DMS 273 (cell line): ENCODE measurements around the gene SOBP.

Experiments
- DNase-seq: peaks from one replicate; lab custom pipeline; 2025; ENCODE audit not compliant: unreplicated experiment; lab: John Stamatoyannopoulos, UW

Gene SOBP

DNA sequence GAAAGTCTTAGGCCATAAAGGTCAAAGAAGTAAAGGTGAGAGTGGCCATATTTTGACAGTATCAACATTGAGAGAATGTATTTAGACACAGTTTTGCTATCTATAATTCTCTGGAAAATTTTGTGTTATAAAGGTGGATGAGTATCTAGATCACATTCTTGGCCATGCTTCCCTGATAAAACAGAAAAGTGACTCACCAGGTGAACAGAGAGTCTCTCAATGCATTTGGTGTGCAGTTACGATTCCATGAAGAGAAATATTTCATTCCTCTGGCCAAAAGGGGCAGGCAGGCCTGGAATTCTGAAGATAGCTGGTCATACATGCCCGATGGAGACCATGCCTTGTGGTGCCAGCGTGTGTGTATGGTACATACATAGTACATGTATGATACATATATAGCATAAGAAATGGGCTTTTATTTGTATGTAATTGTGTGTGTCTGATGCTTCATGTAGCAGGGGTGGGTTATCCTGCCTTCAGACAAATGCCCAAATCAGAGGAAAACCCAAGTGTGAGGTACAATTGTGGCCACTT is 164.0 kb downstream of the SOBP start:
- DNase-seq: no peak

- no peak for DNase-seq
These were observed 164.8 kb downstream of the SOBP start for GRCh38 chr6:107654764-107655163.

DNA sequence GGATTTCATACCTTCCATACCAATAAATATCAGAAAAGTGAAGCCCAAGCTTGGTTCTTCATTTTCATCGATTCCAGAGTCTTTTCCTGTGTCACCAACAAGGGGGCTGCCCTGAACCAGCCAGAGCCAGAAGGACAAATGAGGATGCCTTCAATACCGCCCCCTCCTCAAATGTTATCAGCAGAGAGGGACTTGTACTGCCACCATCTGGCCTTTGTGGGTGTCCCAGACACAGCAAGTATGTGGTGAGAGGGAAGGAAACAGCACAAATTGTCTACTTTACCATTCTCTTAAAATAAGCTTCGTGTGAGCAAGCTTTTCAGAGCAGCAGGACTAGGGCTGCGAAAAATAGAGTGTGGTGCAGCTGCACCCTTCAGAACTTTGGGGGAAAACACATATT is 165.3 kb downstream of the SOBP start:
- peak; percentile 55 for DNase-seq

- no peak for DNase-seq
These were observed 165.9 kb downstream of the SOBP start for GRCh38 chr6:107655864-107656263.

- no peak for DNase-seq
These were observed 166.5 kb downstream of the SOBP start for GRCh38 chr6:107656401-107656800.

- no peak for DNase-seq
These were observed 167.0 kb downstream of the SOBP start for GRCh38 chr6:107656883-107657282.

- DNase-seq: no peak
These were observed 167.4 kb downstream of the SOBP start for GRCh38 chr6:107657373-107657754.

DNA sequence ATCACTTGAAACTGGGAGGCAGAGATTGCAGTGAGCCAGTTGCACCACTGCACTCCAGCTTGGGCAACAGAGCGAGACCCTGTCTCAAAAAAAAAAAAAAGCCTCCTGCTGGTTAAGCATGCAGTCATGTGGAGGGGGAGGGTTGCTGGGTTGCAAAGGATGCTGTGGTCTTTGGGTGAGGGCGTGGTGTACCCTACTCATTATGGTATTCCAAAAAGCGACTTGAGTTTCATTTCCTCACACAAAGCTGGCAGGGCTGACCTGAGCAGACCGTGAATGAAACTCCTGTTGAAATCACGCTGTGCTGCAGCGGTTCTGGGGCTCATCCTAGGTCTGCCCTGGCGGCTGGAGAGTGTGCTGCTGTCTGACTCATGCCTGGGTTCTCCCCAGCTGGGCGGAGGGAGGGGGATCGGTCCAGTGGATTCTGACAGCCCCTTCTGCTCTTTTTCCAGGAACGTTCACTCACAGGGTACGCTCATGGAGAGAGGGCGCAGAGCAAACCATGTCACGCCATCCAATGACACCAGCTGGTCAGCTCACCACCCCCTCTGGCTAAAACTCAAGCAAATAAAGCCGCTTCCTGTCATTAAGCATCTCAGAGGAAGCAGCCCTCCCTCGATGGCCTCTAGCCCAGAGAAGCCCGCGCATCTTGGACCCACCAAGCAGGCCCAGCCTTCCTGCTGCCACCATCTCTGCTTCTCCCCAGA is 168.0 kb downstream of the SOBP start:
- DNase-seq: peak; percentile 74

DNA sequence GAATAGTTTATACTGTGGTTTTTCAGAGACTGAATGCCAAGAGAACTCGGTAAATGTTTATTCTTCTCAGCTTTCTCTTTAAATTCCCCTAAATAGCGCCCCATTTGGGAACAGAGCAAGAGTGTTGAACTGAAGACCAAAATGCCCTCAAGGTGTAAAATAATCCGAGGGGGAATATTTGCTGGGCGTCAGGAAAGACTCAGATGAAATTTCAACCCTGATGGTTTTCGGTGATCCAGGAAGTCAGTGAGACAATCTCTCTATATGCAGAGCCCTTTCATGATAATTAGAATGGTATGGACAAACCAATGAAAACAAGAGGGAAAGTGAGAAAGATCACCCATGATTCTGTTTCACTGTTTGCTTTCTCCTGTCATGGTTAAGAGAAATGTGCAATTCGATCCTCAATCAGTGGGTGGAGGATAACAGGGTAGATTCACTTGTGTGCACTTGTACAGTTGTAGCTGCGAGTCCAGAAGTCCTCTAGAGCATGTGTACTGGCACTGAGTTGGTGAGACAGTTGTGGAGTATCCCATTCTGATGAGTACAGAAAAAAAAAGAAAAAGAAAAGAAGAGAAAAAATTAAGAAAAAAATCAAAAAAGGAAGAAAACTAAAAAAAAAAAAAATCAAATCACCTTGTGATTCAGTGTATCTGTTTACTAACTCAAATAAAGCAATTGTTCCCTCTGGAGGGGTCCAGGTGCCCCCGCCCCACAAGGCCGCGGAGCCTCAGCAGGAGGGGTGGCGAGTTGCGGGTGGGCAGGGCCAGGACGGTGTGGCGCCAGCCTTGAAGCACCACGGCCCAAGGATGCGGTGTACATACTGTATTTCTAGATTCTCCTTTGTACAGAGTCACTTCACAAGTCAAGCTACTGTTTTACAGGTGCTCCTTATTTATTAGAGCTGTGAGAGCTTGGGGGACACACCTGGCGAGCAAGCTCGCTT is 169.3 kb downstream of the SOBP start:
- peak; percentile 48 for DNase-seq

GRCh38 chr6:107660839-107661238 is 170.9 kb downstream of the SOBP start:
- DNase-seq: no peak

DNA sequence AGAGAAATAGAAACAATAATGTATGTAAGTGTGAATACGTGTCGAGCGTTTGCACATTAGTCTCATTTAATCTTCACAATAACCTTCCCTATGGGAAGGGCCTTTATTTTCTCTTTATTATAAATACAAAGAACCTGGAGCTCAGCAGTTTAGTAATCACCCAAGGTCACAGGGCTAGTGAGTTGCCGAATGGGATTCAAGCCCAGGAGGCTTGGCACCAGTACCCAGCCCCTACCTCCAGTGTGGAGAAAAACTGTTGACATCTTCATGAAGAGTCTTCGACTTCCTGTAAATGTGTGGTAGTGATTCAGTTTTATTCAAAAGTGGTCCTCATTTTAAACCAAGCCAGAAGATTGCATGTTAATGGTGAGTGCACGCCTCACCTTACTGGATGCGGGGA is 171.4 kb downstream of the SOBP start:
- DNase-seq: no peak

DNA sequence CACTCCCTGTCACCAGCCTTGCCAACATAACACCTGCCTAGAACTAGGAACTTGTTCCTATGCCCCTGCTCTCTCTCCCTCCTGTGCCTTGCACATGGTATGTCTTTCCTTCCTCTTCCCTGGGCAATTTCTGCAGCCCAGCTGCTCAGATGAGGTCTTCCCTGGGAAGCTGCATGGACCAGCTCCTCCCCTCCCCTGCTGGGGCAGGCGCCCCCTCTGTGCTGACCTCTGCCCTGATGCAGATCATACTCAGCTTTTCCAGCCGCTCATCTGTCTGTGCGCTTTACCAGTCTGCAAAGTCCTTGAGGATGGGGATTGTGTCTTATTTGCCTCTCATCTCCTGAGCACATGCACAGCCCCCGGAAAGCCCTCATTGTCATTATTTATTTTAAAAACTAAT is 172.4 kb downstream of the SOBP start:
- peak; percentile 12 for DNase-seq

DNA sequence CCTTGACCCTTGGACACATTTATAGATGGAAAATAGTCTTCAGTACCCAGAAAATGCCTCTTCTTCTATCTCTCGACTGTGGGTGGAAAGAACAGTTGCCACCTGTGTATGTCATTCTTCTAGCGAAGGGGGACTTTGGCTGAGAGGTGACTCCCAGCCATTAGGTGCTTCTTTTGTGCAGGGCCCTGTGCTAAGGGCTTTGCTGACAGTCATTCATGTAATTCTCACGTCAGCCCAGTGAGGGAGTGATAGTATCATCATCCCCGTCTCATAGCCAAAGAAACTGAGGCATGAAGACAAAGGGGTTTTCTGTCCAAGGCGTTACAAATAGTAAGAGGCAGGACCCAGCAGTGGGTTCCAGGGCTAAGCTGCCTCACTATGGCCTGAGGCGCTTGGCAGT is 173.4 kb downstream of the SOBP start:
- no peak for DNase-seq

- DNase-seq: no peak
These were observed 175.5 kb downstream of the SOBP start for GRCh38 chr6:107665382-107665781.

DNA sequence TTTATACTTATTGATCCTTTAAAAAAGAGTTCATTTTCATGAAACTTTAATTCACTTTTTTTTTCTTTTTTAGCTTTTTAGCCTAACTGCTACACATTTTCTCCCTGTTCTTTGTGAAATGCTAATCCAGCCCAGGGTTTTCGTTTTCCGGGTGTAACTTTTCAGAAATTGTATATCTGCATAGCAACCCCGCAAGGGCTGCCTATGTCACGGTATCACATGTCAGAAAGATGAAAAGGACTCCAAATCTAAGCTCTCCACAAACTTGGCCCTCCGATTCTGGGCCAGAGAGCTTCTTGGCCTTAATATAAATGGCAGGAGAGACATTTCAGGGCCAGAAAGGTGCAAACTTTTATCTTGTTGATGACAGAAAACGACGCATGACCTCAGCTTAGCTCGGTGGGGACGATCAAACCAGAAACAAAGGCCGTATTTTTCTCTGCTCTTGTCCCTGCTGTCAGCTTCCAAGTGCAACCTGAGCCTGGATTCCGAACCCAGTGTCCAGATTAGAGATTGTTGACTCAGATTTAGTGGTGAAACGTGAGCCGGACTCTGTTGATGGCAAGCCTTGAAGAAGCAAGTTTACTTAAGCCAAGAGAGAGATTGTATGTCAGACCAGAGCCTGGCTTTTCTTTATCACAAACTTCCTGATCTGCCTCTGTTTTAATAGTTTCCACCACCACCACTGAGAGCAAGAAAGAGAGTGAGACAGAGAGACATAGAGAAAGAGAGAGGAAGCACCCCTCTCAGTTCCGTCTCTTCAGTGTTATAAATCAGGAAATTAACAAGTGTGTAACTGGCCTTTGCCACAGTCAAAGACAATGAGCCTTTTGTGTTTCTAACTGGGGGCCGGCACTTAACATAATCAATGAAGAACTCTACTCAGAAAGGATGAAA is 176.4 kb downstream of the SOBP start:
- peak; percentile 67 for DNase-seq

GRCh38 chr6:107666981-107667601 is 177.2 kb downstream of the SOBP start:
- peak; percentile 41 for DNase-seq

GRCh38 chr6:107667790-107668189 is 177.9 kb downstream of the SOBP start:
- DNase-seq: peak; percentile 94

DNA sequence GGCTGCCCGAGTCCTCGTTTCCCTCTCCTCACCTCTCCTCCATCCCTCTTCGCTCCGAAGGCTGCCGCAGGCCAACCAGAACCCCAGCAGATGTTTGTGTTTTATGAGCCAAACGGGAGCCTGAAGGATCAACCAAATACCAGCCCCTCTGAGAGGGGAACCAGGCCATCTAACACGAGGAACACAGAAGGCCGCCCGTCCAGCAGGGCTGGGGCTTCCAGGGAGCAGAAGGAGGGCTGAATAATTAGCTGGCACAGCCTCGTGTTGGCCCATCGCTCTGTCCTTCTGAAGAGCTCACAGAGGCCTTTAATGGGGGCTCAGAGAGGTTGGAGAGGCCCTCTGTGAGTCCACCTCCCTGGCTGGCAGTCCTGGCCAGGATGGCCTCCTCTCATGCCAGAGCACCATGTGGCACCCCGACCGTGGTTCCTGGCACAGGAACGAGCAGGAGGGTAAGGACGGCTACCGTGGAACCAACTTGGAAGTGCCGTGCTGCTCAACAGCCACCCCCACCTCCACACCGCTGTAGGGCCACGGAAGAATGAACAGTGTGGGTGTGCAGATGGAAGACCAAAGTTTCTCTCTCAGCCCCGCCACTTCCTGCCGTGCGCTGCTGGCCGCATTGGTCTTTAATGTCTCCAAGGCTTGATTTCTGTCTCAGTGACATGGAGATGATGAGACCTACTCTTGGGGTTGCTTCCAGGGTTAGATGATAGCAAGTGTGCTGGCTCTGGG is 179.0 kb downstream of the SOBP start:
- peak; percentile 94 for DNase-seq

- DNase-seq: peak; percentile 54
These were observed 180.9 kb downstream of the SOBP start for GRCh38 chr6:107670792-107671199.

DNA sequence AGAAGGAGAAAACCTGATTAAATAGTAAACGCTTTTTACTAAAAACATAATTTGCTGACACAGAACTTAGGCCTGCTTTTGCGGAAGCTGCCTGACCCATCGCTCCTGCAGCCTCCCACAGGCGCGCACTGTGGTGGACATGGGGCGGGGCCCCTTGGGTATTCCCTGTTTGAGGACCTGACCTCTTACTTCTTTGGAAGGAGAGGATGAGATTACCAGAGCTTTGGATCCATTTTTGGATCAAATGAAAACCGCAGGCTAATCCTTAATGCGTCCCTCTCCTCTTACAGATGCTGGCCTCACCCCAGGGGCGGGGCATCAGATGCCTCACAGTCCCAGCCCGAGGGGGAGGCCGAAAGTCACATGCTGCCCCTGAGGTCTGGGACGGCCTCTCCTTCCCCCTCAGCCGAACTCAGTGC is 183.2 kb downstream of the SOBP start:
- DNase-seq: no peak
